HG02973 (cell line): Measurements from ENCODE around the gene RCSD1.
A peak's percentile ranks its signal among the peaks of the same experiment; 100 is the strongest.

Experiments
- ATAC-seq: cut with Tn5 transposase; IDR thresholded peaks from one replicate; pipeline ENCODE4 v1.9.1; 2021; ENCODE audit warnings: moderate library complexity; ENCODE audit not compliant: unreplicated experiment

RCSD1 gene

DNA sequence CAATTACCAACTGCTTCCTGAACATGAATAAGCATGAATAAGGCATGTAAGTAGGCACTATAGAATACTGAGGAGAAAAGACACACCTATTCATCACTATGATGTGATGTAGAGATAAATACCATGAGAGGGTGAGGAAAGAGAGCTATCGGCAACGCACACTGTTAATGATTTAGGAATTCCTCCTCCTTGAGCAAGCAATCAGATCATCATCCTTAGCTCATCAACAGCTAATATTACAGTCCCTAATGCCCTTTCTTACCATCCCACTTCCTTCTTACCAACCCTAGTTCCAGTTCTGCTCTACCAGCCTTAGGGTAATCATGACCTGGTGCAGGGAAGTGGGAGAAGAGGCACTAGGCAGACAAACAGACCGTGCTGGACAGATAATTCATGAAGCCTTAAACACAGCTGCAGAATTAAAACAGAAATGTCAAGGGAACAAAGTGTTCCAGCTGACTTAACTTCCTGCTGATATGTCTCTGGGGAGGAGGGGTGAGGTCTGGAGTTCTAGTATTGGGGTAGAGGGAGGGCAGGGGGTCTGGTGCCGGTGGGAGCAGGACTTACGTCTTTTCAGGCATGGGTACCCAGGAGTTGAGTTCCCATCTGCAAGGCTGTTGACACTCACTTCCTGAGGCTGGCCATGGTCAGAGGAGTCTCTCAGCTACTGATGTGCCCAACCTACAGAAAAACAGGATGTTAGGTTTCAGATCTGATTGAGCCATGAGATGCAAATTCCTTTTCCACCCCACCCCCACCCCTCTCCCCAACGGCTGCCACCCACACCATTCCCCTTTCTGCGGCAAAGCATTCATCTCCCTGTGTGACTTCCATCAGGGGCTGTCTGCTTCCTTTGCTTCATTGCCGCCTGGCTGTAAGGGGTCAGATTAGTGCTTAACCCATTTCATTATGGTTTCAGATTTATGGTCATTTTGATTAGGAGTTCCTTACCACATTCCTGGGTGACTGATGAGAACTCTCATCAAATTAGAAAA, 12.6 kb upstream of the RCSD1 start:
- no peak for ATAC-seq

DNA sequence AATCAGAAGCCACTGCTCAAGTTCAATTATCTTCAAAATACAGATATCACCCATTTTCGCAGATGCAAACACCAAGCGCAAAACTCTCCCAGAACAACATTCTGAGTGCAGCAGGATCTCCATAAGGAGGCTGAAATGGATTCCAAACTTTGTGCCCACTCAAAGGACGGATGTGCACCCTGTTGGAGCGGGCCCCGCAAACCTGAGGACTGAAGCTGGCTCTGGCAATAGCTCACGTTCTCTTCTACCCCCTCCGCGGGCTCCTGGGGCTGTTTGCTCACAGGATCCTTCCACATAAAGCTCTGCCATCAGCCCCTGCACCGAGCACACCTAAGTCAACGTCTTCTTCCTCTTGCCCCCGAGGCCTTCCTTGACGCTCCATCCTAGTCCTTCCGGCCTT, 11.7 kb upstream of the RCSD1 start:
- no peak for ATAC-seq

DNA sequence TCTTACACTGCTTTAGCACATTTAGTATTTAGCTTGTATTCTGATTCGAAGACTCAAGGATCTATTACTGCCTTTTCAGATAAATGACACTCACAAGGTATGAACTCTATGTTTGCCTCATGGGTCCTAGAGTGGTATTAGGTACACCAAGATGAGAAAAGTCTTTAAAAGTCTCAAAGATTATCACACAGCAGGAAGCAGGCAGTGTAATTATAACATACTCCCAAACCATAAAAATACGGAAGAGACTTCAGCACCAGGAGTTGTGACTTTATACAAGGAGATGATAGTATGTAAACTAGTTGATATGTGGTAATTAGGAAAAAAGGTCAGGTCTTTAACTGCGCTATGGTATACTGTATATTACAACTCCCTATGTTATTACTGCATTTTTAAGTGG, 11.2 kb upstream of the RCSD1 start:
- ATAC-seq, result no peak

- ATAC-seq, result no peak
These were observed 10.0 kb upstream of the RCSD1 start for GRCh38 chr1:167620002-167620401.

DNA sequence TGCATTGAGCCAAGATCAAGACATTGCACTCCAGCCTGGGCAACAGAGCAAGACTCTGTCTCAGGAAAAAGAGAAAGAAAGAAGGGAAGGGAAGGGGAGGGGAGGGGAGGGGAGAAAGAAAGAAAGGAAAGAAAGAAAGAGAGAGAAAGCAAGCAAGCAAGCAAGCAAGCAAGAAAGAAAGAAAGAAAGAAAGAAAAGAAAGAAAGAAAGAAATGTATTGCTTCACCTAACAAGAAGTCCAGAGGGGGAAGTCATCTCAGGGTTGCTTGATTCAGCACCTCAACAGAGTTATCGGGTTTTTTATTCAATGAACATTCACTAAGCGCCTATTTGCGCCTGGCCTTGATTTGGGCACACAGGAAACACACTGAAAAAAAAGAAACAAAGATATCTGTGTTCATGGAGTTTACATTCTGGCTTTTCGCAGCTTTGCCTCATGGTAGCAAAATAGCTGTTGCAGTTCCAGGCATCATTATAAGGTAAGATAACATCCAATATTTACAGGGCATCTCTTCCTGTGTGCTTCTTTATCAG, 8.2 kb upstream of the RCSD1 start:
- no peak for ATAC-seq

DNA sequence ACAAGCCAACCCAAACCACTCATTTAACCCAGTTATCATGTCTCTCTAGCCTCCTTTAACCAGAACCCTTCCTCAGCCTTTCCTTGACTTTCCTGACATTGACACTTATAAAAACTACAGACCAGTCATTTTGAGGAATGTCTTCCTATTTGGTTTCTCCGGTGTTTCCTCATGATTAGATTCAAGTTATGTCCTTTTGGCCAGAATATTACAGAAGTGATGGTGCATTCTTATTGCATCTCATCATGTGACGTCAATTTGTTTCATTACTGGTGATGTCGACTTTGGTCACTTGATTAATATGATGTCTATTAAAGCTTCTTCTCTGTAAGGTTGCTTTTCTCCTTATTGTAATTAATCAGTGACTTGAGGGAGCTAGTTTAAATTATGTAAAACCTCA, 6.1 kb upstream of the RCSD1 start:
- no peak for ATAC-seq

DNA sequence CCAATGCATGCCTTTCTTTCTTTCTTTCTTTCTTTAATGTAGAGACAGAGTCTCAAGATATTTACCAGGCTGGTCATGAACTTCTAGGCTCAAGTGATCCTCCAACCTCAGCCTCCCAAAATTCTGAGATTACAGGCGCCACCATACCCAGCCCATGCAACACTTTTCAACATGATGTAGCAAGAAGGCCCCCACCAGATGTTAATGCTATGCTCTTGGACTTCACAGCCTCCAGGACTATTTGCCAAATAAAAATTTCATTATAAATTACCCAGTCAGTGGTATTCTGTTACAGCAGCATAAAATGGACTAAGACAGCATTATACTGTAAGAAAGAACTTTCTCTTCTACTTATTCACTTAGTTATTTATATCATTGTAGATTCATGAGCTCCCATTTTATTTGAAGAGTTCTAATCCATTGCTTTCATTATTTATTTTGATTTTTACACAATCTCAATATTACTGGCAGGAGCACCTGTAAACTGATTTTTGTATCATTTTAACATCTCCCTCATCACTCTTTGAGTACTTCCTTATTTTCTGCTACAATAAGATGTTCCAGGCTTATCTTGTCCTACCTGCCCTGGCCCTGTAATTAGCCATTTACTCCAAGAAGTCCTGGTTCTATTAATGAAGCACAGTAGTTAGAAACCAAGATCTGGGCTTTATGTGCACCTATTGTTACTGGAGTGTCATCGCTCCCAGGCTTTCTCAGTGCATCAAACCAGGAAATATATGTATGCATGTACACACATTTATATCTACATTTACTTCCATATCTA, 4.8 kb upstream of the RCSD1 start:
- no peak for ATAC-seq

- no peak for ATAC-seq
These were observed 2.5 kb upstream of the RCSD1 start for GRCh38 chr1:167627615-167627864.

DNA sequence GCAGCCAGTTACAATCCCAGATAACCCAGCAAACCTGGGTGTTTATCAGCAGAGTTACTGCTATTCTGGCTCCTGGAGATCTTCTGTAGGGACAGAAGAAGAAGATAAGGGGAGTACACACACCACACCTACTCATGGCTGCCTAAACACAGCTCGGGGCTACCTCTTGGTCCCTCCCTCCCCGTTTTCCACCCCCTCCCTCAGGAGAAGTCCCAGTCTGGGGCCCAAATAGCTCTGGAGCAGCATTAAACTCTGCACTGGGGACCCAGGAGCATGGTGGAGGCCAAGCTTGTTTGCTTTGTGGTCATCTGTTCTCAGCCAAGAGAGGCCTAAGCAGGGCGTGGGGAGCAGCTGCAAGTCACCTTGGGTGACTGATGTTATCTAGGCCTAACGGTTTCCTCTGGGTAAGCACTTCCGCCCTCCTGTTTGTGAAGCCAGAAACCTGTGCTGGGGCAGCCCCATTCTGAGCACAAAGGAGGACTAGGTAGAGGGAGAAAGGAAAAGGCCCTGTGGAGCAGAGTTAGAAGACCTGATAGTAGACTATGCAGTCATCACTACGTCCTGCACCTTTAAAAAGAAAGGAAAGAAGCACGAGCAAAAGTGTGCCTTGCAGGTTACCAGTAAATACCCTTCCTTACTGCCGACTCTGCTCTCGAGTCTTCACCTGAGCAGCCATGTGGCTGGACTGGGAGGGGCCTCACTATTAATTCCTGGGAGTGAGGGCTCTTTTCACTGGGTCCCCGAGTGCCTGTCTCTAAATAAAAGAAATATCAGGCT, 2.0 kb upstream of the RCSD1 start:
- ATAC-seq, result peak; percentile 60

DNA sequence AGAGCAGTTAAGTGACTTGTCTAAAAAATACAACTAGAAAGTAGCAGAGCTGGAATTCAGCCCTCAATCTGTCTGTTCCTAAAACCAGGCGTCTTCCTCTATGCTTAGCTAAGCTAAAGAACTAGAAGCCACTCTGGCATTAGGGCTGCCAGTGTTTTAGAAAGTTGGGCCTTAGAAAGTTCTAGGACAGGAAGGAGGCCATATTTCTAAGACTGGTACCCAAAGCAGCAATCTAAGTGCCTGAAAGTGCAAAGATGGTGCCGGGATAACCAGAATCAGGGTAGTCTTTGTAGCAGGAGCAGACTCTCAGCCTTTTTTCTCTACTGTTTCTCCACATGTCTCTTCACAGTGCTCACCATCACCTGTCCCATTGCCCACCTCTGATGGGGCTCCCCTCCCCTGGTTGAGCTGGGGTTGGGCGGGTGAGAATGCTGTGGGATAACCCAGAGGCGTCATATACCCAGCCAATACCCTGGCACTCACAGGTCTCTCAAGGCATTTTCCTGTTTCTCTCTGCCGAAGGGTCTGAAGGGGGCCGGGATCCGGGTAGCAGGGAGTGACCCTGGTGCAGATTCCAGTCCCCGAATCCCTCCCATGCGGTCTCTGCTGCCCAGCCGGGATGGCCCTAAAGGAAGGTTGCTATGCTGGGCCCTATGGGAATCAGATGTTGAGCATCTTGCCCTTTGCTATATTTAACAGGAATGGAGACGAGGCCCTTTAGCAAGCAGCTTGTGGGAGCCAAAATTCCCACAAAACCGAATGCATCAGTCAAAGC, 1.1 kb upstream of the RCSD1 start:
- ATAC-seq, result no peak

DNA sequence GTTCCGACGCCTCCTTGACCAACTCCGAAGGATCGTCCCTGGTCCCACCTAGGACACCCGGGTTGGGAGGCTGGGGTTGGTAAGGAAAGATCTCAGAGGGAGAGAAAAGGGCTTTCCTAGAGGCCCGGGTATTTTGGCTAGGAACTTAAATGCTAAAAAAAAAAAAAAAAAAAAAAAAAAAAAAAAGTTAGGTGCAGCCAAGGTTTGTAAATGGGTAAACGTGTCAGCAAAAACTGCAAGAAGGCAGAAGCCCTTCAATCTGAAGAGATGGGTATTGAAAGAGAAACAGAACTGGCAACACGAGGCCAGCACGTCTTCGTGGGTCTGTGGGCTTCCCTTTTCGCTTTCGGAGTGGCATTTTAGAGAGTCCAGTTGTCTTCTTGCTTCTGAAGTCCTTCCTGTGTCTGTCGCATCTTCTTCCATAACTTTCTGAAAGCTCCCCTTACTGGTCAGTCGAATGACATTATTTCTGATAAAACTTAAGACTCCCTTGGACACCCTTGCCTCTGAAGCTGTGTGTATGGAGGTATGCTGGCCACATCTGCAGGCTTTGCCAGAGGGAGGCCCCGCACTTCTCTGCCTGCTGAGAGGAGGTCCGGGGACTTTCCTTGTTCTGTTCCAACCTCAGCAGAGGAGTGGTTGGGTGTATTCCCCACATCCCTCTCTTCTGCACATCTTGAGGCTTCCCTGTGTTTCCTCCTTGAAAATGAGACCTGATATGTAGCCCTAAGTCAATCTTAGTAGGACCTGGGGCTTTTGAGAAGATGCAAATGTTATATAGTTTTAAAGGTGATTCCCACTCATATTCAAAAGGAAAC, 745 bp downstream of the RCSD1 start:
- ATAC-seq, result no peak

GRCh38 chr1:167631386-167631935, 1.4 kb downstream of the RCSD1 start:
- no peak for ATAC-seq

- no peak for ATAC-seq
These were observed 2.0 kb downstream of the RCSD1 start for GRCh38 chr1:167631936-167632614.

DNA sequence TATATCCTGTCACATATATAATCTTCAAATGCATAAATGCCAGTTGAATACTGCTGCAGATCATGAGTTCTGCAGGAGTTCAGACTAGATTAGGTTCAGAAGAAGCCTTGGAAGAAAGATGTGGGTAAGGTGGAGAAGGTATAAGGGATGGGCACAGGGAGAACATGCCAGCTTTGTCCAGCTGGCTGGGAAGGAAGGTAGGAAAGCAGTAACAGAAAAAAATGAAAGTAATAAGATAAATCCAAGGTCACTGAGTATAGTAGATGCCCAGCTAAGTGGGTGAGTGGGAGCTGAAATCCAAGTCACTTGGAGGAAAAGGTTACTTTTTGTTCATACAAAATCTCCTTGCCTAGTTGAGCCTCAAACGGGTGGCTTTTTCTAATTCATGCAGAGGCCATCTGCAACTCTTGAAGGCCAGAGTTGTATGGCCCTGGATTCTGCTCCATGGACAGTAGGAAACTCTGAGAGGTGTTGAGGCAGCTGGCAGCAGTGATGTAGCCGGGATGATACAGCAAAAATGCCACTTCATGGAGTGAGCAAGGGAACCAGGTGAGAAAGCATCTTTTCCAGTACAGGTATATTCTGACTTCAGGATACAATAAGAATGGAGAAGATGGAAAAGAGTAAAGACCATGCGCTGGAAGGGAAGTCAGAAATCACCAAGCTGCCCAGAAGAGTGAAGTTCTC, 3.4 kb downstream of the RCSD1 start:
- no peak for ATAC-seq

GRCh38 chr1:167634435-167634834, 4.4 kb downstream of the RCSD1 start:
- ATAC-seq, result no peak

DNA sequence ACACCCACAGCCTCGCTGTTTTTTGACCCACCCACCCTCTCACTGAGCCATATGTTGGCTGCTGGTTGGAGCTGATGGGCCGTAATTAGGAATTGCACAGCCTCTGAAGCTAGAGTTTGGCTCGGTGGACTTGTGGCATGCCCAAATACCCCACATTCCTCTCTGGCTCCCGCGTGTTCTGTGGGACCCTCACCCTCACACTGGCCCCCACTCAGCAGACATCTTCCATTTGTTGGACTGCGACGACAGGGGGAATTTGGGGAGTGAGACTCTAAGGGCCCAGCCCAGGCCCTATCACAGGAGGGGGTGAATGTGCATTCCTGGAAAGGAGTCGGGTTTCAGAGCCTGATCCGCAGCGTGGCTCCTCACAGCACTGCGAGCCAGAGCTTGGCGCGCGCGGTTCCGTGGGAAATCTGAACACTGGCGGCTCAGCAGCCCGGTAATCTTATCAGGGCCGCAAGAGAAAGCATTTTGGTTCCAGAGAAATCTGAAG, 5.2 kb downstream of the RCSD1 start:
- ATAC-seq, result no peak

DNA sequence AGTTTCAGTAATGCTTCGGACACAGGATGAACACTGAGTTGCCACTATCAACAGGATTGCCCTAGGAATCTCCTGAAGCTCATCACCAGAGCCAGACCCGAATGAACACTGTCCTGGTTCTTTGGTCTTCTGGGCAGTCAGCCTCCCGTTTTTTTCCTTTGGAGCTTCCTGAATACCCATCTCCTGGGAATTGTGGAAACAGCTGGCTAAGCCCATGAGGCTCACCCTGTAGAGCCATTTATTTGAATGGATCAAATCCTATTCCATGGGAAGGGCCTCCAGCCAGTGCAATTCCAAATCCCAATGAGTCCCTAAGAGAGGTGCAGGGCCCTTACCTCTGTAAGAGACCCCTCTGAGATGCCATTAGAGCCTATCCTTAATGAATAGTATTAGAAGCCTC, 5.9 kb downstream of the RCSD1 start:
- ATAC-seq, result no peak

- no peak for ATAC-seq
These were observed 8.0 kb downstream of the RCSD1 start for GRCh38 chr1:167638064-167638463.
